Activated CD4-positive, alpha-beta T cell treated with anti-CD3 and anti-CD28 coated beads for 36 hours (primary cell): Measurements from ENCODE around the gene MDFIC. TPM values are rescaled to one million over a fixed set of nuclear protein-coding genes. Genes with fewer than 3 reads are reported as not detected.

Experiments
- ATAC-seq: fragments of 200-7000 bp; cut with Tn5 transposase; one replicate; pipeline ENCODE4 v1.10.0; 2021; ENCODE audit warnings: mild to moderate bottlenecking, moderate library complexity
- CTCF ChIA-PET: fragments of 350-600 bp; sonication (Branson Sonifier 250); formaldehyde crosslinking; loops from one replicate; lab custom pipeline; 2021; ENCODE audit warnings: antibody characterized with exemption; lab: Charles Lee
- POLR2A ChIA-PET: fragments of 350-600 bp; sonication (Branson Sonifier 250); formaldehyde crosslinking; loops from one replicate; lab custom pipeline; 2021; ENCODE audit warnings: antibody characterized with exemption, inconsistent platforms; lab: Charles Lee
- DNase-seq: peaks from one replicate; pipeline ENCODE4 v3.0.0-alpha.2; 2020
- H3K27ac Mint-ChIP-seq: one replicate; pipeline ENCODE4 v1.8.0; 2021; ENCODE audit warnings: mixed read lengths
- H3K27me3 Mint-ChIP-seq: one replicate; pipeline ENCODE4 v1.8.0; 2021; ENCODE audit warnings: mixed read lengths
- H3K36me3 Mint-ChIP-seq: one replicate; pipeline ENCODE4 v1.8.0; 2021; ENCODE audit warnings: low read depth, mixed read lengths
- H3K4me1 Mint-ChIP-seq: one replicate; pipeline ENCODE4 v1.8.0; 2021; ENCODE audit warnings: mixed read lengths
- H3K4me3 Mint-ChIP-seq: one replicate; pipeline ENCODE4 v1.8.0; 2021; ENCODE audit warnings: mild to moderate bottlenecking, moderate library complexity, mixed read lengths
- H3K9me3 Mint-ChIP-seq: one replicate; pipeline ENCODE4 v1.8.0; 2021; ENCODE audit warnings: low read depth, mixed read lengths
- intact Hi-C, 2 experiments: fragments of 100-400 bp; cut with DNase I in 1 of 2; cut with micrococcal nuclease in 1 of 2; formaldehyde crosslinking; loops; one replicate each; pipeline versions ENCODE4 v1.14.2 to v1.15.1; 2022 to 2024; cut with DNase I, micrococcal nuclease
- total RNA-seq, 2 experiments: library from RNA; stranded (reverse); gene quantifications; one replicate each; pipeline ENCODE4 v1.2.3, GENCODE V29; 2021

MDFIC gene
- total RNA-seq, 2 experiments from 2014 or later, result 68.4 to 113 TPM

DNA sequence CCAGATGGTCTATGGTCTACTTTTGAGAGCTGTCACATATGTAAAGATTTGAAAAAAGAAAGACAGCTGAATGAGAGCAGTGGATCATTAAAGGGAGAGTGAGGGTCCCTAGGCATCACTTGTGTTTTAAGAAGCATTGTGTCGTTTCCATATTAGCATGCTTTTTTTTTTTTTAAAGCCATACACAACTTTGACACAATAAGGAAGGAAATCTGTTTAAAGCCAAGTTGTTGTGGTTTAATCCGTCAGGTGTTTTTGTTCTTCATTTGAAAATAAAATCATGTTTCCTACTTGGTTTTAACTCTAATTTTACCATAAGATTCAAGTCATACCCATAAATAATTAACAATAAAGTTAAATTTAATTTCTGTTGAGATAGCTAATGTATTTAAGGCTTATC is 53.5 kb downstream of the MDFIC start:
- intact Hi-C loops, result no loop called here
- ChIA-PET CTCF (interaction anchor here (1.1 to 1.8 kb wide), 3 partner anchors 11 to 19 kb away, joined by 3 to 5 read pairs (median 3); no protein-coding TSS in a partner anchor), POLR2A (no interaction called here)

DNA sequence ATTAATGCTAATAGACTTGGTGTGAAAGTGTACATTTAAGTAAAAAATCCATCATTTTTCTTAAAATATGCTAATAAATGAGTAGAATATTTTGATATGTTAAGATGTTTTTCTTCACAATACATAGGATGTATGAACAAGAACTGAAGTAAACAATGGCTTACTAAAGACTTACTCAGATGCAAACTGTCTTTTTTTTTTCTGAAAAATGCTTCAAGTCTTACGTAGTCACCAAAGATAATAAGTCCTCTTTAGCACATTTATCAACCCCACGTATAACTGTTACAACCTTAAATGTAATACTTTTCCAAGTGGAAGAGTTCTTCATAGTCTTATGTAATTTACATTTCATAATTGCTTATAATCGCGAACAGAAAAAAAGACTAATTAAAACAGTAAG is 54.8 kb downstream of the MDFIC start:
- intact Hi-C loops, result no loop called here
- H3K27me3 Mint-ChIP-seq, result no peaks in the 10 kb centered on the region
- DNase-seq, result no peak
- ChIA-PET POLR2A (no interaction called here), CTCF (no interaction called here)
- H3K4me1 Mint-ChIP-seq, result peaks cover 70% of the 10 kb centered on the region
- H3K36me3 Mint-ChIP-seq, result peaks cover 28% of the 10 kb centered on the region
- H3K9me3 Mint-ChIP-seq, result no peaks in the 10 kb centered on the region
- no peak overlapping the region for H3K4me3 Mint-ChIP-seq
- H3K27ac Mint-ChIP-seq, result no peak overlapping the region
- ATAC-seq, result no peak

More for the DNA sequence above, 53.5 kb downstream of the MDFIC start:
- peaks cover 17% of the 10 kb centered on the region for H3K36me3 Mint-ChIP-seq
- DNase-seq, result no peak
- no peaks in the 10 kb centered on the region for H3K27me3 Mint-ChIP-seq
- H3K27ac Mint-ChIP-seq, result no peak overlapping the region
- no peak overlapping the region for H3K4me3 Mint-ChIP-seq
- no peaks in the 10 kb centered on the region for H3K9me3 Mint-ChIP-seq
- no peak for ATAC-seq
- peaks cover 69% of the 10 kb centered on the region for H3K4me1 Mint-ChIP-seq

DNA sequence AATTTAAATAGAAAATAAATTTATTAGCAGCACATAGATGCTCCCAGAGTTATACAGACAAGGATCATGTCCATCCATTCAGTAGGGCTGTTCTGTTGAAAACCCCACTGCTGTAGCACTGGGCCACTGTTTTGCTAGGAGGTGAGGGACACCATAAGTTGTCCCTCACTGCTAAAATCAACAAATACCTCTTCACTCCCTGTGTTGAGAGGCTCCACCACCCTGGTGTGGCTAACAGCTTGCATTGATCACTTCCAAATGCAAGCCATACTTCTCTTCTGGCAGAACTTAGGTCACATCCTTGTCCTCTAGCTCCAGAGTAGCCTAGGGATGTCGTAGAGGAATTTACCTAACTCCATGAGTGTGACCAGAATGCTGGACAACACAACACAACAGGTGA is 55.4 kb downstream of the MDFIC start:
- Mint-ChIP-seq H3K27ac (no peak overlapping the region), H3K4me1 (peaks cover 65% of the 10 kb centered on the region), H3K27me3 (no peaks in the 10 kb centered on the region), H3K4me3 (no peak overlapping the region), H3K36me3 (peaks cover 31% of the 10 kb centered on the region), H3K9me3 (no peaks in the 10 kb centered on the region)
- ChIA-PET POLR2A (no interaction called here), CTCF (no interaction called here)
- intact Hi-C loops, result no loop called here
- ATAC-seq (peak; percentile 42), DNase-seq (peak; percentile 11)

DNA sequence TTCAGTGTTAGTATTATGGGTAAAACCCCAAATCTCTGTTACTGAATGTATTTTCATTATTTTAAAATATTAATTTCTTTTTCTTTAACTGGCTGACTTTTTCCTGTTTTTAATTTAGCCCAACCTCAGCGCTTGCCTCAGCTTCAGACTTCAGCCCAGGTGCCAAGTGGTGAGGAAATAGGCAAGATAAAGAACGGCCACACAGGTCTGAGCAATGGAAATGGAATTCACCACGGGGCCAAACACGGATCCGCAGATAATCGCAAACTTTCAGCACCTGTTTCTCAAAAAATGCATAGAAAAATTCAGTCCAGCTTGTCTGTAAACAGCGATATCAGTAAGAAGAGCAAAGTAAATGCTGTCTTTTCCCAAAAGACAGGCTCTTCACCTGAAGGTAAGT is 57.5 kb downstream of the MDFIC start:
- peaks cover 48% of the 10 kb centered on the region for H3K4me1 Mint-ChIP-seq
- no peak overlapping the region for H3K4me3 Mint-ChIP-seq
- peaks cover 37% of the 10 kb centered on the region for H3K36me3 Mint-ChIP-seq
- no peak overlapping the region for H3K27ac Mint-ChIP-seq
- CTCF ChIA-PET, result no interaction called here
- no peak for ATAC-seq
- no peaks in the 10 kb centered on the region for H3K9me3 Mint-ChIP-seq
- DNase-seq, result no peak
- intact Hi-C loops, result no loop called here
- POLR2A ChIA-PET, result interaction anchor here (0.6 kb wide), 1 partner anchor 9 kb away, joined by 3 read pairs; no protein-coding TSS in a partner anchor
- no peaks in the 10 kb centered on the region for H3K27me3 Mint-ChIP-seq

DNA sequence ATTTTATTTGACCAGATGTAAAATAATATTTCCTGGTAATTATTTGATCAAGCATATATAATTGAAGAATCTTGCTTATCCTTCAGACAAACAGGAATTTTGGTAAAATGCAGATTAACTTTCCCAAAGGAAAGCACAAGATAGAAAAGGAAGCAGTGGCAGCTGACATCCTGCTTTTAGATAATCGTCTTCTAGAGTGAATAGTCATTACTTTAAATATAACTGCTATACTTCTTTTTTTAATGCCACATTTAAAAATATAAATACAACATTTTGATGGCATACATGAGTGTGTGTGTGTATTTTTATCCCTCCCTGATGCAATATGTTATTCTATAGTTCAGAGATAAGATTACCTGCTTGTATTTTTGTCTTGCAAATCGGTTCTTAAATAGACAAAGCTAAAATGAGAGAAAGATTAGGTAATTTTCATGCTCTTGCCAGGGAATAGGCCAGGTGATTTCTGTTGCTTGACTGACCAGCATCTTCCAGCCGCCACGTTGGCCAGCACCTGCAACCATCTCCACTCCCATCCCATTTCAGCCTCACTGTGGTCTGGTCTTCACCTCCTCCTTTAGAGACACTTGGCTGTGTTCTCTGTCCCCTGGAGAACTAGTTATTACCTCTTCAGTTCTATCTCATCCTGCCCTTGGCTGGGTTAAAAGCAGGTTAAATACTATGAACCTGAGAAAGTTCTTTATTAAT is 58.1 kb downstream of the MDFIC start:
- POLR2A ChIA-PET, result interaction anchor here (0.6 kb wide), 1 partner anchor 10 kb away, joined by 3 read pairs; no protein-coding TSS in a partner anchor
- H3K9me3 Mint-ChIP-seq, result no peaks in the 10 kb centered on the region
- no peak overlapping the region for H3K4me3 Mint-ChIP-seq

DNA sequence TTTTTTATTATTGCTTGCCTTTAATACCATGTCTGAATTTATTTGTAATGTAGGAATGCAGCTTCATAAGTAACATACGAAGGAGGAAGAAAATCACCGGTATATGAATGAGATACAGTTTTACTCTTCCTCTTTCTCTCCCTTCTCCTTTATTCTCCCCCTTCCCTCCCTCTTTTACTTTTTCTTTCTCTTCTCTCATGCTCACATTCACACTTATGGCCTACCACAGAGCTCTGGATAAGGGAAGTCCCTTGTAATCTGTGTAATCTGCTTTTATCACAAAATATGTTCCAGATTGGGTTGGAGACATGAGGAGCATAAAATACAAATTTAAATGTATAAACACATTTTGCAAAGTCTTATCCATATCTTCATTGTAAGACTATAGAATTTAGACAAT is 59.4 kb downstream of the MDFIC start:
- POLR2A ChIA-PET, result no interaction called here
- no peak for ATAC-seq
- CTCF ChIA-PET, result interaction anchor here (0.6 kb wide), 1 partner anchor 373 kb away, joined by 3 read pairs; no protein-coding TSS in a partner anchor
- Mint-ChIP-seq H3K4me1 (peaks cover 42% of the 10 kb centered on the region), H3K27ac (no peak overlapping the region), H3K4me3 (no peak overlapping the region), H3K9me3 (no peaks in the 10 kb centered on the region), H3K36me3 (peaks cover 47% of the 10 kb centered on the region), H3K27me3 (no peaks in the 10 kb centered on the region)
- no peak for DNase-seq
- intact Hi-C loops, result no loop called here

More for the DNA sequence above, 58.1 kb downstream of the MDFIC start:
- ATAC-seq (no peak), DNase-seq (no peak)
- H3K27ac Mint-ChIP-seq, result no peak overlapping the region
- H3K27me3 Mint-ChIP-seq, result no peaks in the 10 kb centered on the region
- intact Hi-C loops, result no loop called here
- H3K4me1 Mint-ChIP-seq, result peaks cover 42% of the 10 kb centered on the region
- CTCF ChIA-PET, result no interaction called here
- peaks cover 37% of the 10 kb centered on the region for H3K36me3 Mint-ChIP-seq

DNA sequence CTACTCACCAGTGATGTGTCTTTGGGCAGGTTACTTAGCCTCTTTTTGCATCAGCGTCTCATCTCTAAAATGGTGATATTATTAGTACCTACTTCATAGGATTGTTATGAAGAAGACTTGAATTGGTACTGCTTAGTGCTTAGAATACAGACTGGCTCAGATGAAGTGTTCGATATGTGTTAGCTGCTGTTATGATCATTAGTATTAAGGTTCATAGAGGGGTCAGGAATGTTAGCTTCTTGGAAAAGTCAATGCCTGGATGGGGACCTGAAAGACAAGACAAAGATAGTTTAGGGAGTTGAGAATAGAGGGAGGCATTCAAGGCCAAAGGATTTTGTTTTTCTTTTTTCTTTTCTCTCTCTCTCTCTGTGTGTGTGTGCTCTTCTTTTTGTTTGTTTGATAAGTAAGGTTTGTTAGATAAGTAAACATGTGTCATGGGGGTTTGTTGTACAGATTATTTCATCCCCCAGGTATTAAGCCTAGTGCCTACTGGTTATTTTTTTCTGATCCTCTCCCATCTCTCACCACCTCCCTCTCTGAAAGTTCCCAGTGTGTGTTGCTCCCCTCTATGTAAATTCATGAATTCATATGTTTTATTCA is 63.3 kb downstream of the MDFIC start:
- intact Hi-C loops, result no loop called here
- ATAC-seq (no peak), DNase-seq (no peak)
- H3K4me1 Mint-ChIP-seq, result peaks cover 28% of the 10 kb centered on the region
- H3K4me3 Mint-ChIP-seq, result no peak overlapping the region
- H3K9me3 Mint-ChIP-seq, result no peaks in the 10 kb centered on the region
- H3K27me3 Mint-ChIP-seq, result no peaks in the 10 kb centered on the region
- H3K27ac Mint-ChIP-seq, result no peak overlapping the region
- peaks cover 57% of the 10 kb centered on the region for H3K36me3 Mint-ChIP-seq
- ChIA-PET CTCF (interaction anchor here (0.6 to 1.5 kb wide), 3 partner anchors 11 to 254 kb away, joined by 3 to 5 read pairs (median 3); no protein-coding TSS in a partner anchor), POLR2A (no interaction called here)

DNA sequence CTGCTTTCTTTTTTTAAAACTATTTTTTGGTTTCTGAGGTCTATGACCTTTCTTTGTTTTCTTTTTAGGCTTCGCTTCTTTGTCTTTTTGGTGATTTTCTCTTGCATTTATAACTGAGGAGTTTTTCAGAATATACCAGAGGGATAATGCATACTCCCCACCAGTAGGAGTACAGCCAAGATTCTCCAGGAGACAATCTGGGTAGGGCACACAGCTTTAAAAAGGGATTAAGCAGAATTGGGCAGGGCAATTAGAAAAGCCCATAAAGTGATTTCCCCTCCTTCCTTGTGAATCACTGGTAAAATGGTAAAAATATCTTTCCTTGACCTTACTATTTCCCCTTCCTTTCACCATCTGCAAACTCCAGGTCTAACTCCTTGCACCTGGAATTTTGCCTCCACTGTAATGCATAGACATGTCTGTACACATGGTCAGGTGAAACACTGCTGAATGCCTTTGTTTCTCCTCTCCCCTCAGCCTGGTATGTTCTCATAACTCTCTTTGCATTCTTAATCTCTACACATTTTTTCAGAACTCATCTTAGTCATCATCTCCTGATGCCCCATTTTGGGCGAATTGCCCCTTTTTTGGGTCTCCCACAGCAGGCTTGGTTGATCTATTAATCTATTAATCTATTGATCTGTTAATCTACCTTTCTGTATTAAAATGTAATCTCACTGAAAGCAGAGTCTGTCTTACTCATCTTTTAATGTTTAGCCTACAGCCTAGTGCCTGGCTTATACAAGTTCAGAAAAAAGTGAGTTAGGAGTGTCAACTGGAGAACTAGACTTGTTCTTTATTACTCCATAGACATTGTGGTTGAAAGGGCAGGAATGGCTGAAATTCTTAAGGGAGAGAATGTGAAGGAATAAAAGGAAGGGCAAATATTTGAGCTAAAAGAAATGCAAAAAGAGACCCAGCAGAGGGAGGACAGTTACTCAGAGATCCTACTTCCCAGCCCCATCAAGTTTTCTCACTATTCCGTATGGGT is 64.6 kb downstream of the MDFIC start:
- no peak overlapping the region for H3K27ac Mint-ChIP-seq
- no peak for DNase-seq
- peaks cover 53% of the 10 kb centered on the region for H3K36me3 Mint-ChIP-seq
- no peak for ATAC-seq
- no peaks in the 10 kb centered on the region for H3K27me3 Mint-ChIP-seq
- CTCF ChIA-PET, result interaction anchor here (0.8 to 1.5 kb wide), 2 partner anchors 12 to 53 kb away, joined by 3 to 5 read pairs; no protein-coding TSS in a partner anchor
- no peak overlapping the region for H3K4me3 Mint-ChIP-seq
- H3K9me3 Mint-ChIP-seq, result peaks cover 2% of the 10 kb centered on the region
- H3K4me1 Mint-ChIP-seq, result peaks cover 17% of the 10 kb centered on the region
- POLR2A ChIA-PET, result interaction anchor here (0.5 kb wide), 1 partner anchor 1408 kb away, joined by 6 read pairs; no protein-coding TSS in a partner anchor
- intact Hi-C loops, result no loop called here

DNA sequence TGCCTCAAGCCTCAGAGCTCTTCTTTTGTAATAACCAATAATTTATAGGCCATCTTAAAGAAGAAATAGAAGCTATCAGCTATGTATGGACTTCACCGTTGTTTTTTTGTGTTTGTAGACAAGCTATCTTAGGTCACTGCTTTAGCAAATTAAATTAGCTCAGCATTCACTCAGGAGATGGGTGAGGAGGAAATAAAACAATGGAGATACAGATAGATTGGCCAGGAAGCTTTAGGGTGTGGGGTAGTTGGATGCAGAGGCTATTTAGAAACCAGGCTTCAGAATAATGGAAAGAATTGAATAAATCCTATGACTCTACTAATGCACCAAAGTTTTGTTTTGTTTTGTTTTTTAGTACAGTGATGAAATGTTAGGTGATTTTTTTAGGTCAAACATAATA is 66.1 kb downstream of the MDFIC start:
- ChIA-PET POLR2A (no interaction called here), CTCF (no interaction called here)
- H3K4me1 Mint-ChIP-seq, result peaks cover 18% of the 10 kb centered on the region
- peaks cover 2% of the 10 kb centered on the region for H3K9me3 Mint-ChIP-seq
- H3K36me3 Mint-ChIP-seq, result peaks cover 52% of the 10 kb centered on the region
- DNase-seq (no peak), ATAC-seq (no peak)
- H3K27me3 Mint-ChIP-seq, result no peaks in the 10 kb centered on the region
- intact Hi-C loops, result no loop called here
- H3K4me3 Mint-ChIP-seq, result no peak overlapping the region
- no peak overlapping the region for H3K27ac Mint-ChIP-seq

DNA sequence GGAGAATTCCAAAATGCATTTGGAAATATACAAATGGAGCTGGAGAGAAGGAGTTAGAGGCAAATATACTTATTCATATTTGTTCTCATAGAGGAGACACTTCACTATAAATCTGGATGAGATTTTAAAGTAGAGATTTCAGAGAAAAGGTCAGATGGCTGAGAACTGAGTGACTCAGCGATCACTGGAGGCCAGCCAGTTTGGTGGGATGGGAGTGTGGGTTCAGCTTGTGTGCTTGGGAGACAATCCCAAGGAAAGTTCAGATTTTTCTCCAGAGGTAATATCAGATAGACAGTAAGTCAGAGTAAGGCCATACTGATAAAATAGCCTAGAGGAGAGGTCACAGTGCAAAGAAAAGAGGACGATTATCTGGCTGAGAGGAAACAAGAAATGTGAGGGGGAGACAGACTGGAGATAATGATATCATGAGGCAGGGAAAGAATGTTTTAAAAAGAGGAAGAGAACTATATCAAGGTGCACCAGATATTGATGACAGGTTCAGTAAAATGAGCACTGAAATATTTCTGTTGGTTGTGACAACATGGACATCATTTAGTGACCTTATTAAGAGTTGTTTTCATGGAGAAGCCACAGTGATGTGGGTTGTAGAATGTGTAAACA is 67.0 kb downstream of the MDFIC start:
- peaks cover 26% of the 10 kb centered on the region for H3K4me1 Mint-ChIP-seq
- ATAC-seq (no peak), DNase-seq (no peak)
- no peak overlapping the region for H3K27ac Mint-ChIP-seq
- POLR2A ChIA-PET, result no interaction called here
- intact Hi-C loops, result no loop called here
- peaks cover 2% of the 10 kb centered on the region for H3K9me3 Mint-ChIP-seq
- H3K27me3 Mint-ChIP-seq, result no peaks in the 10 kb centered on the region
- peaks cover 56% of the 10 kb centered on the region for H3K36me3 Mint-ChIP-seq
- CTCF ChIA-PET, result no interaction called here
- no peak overlapping the region for H3K4me3 Mint-ChIP-seq

DNA sequence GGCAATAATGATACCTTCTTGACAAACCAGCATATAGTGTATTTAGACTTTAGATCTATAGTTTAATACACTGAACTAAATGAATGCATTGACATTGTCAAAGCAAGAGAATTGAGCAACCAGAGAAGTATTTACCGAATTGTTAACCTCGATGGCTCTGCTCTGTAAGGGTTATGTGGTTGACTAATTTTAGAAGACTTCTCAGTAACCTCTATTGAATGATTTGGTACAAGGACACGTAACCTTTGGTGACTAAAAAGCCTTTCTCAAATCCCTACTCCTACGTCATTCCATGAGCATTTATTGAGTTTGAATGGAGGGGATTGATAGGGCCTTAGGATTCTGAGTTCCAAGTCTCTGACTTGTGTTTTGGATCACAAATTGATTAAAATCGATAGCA is 67.6 kb downstream of the MDFIC start:
- Mint-ChIP-seq H3K9me3 (peaks cover 2% of the 10 kb centered on the region), H3K4me1 (peaks cover 30% of the 10 kb centered on the region), H3K4me3 (no peak overlapping the region), H3K36me3 (peaks cover 55% of the 10 kb centered on the region), H3K27ac (no peak overlapping the region), H3K27me3 (no peaks in the 10 kb centered on the region)
- DNase-seq (no peak), ATAC-seq (no peak)
- POLR2A ChIA-PET, result no interaction called here
- intact Hi-C loops, result no loop called here
- CTCF ChIA-PET, result no interaction called here
